Femur (tissue), 1 donor: ENCODE measurements around the gene NGFR.
A peak's percentile ranks its signal among the peaks of the same experiment; 100 is the strongest.

Experiments
- DNase-seq: peaks from one replicate; pipeline ENCODE4 v3.0.0-alpha.2; 2017

The NGFR gene

GRCh38 chr17:49469831-49470810, 25.0 kb upstream of the NGFR start:
- DNase-seq = peak; percentile 47

DNA sequence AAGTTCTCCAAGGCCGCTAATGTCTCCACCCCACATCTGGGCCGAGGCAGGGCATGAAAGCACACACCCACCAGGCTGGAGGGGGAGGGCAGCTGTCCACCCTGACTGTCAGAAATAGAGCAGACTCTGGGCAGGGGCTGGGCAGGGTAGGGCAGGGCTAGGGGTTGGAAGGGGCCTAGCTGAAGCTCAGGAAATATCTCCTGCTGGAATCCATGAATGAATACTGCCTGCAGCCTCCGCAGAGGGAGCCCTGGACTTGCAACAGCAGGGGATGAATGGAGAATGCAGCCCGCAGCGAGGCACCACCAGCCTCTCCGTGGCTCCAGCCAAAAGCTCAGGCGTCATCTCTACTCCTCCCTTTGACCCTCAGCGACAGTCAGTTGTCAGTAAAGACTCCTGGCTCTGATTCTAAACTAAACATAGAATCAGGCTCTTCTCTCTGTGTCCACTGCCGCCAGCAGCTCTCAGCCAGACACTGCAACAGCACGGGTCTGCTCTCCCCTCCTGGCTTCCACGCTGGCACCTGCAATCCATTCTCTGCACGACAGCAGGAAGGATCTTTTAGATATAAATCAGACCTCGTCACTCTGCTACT, 23.9 kb upstream of the NGFR start:
- peak; percentile 72 for DNase-seq

- no peak for DNase-seq
Observed at GRCh38 chr17:49471769-49472168, 23.3 kb upstream of the NGFR start.

DNA sequence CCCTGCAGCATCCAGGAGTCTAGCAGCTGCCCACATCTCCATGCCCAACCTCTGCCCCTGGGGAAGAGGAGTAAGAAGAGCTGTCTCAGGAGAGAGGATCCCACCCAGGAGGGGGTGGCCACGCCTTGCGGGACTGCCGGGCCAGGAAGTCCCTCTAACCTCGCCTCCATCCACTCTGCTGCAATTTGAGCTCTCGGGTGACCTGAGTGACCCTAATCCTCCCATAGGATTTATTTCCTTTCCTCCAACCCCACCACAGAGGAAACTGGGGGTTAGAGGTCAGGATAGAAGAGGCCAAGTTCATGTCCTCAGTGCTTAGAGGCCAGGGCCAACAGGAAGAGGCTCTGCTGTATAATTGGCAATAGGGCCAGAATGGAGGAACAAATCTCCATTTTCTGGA, 22.6 kb upstream of the NGFR start:
- DNase-seq = no peak

DNA sequence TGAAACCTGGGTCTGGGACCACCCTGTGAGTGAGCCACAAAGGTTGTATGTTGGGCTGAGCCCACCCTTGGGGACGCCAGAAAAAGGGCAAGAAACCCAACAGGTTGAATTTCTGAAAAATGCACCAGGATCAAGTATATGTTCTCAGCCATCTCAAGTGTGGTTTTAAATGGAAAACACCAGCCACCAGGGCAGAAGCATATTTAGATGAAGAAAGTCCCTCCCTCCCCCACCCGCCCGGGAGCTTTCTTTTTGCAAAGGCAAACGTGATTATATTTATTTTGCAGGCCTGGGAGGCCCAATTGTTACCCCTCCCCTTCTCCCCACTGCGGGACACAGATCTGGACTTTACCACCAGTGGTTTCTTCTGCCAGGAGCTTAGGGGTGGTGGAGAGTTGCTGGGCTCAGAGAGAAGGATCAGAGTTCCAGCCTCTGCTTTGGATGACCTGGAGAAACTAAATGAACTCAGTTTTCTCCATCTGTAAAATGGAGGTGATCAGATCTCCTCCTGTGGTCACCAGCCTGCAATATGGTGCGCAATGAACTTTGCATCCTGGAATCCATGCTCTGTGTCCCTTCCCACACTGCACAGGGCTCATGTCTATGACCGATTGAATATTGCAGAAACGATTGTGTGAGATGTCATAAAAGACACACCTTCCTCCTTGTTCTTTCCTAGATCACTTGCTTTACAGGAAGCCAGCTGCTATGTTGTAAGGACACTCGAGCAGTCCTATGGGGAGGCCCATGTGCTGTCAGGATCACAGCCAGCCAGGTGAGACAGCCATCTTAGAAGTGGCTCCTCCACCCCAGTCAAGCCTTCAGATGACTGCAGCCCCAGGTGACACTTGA, 21.0 kb upstream of the NGFR start:
- no peak for DNase-seq

GRCh38 chr17:49477709-49478108, 17.4 kb upstream of the NGFR start:
- DNase-seq = no peak

DNA sequence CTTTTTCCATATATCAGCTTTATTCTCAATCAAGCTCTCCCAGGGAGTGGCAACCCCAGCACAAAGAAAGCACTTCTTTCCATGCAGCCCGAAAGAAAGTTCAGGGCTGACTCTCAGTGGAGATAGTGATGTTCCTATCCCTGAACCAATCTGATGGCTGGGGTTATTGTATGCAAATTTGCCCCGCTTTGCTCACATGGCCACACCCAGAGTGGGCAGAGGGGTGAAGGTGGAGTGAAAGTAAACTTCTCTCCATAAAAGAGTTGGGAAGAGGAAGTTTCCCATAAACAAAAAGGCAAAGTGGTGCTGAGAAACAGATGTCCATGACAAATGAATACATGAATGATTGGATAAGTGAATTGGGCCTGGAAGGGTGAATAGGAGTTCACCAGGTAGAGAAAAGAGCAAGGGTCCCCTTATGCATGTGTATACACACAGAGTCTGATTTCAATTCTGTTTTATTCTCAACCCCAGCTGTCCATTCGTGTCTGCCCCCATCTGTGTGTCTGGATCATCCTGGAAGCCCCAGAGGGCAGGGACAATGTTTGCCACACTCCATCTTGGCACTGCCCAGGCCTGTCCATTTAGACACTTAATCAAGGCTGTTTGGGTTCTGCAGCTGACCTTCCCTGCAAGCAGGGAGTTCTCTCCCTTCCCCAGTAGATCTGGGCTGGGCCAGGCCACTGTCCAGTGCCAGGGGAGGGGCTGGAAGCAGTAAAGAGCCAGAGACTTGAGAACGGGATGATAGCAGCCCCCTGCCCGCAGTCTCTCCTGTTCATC, 14.1 kb upstream of the NGFR start:
- DNase-seq = no peak

DNA sequence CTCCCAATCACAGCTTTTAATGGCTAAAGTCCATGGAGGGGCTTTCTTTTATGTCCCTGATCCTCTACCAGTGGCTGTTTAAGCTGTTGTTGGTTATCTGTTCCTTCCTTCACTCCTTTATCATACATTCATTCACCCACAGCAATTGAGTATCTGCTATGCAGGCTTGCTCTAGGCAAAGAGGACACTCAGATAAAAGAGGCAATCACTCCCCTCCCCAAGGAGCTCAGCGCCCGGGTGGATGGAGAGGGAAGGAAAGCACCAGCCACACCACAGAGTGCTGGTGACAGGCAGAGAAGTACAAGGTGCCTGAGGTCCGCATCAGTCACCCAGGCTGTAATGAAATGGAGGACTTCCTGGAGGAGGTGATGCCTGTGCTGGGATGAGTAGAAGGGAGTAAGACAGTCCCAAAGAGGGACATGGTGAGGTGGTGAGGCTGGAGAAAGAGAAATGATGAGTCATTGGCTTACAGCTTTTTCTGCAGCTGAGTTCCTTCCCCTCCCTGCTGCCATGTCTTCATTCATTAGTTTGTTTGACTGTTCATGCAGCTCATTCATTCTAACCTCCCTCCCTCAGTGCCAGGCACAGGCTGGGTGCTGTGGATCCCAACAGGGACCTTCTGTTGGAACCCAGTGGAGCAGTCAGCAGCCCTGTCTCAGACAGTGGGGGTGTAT, 12.8 kb upstream of the NGFR start:
- DNase-seq = no peak

- no peak for DNase-seq
Observed at GRCh38 chr17:49483599-49484509, 11.2 kb upstream of the NGFR start.

DNA sequence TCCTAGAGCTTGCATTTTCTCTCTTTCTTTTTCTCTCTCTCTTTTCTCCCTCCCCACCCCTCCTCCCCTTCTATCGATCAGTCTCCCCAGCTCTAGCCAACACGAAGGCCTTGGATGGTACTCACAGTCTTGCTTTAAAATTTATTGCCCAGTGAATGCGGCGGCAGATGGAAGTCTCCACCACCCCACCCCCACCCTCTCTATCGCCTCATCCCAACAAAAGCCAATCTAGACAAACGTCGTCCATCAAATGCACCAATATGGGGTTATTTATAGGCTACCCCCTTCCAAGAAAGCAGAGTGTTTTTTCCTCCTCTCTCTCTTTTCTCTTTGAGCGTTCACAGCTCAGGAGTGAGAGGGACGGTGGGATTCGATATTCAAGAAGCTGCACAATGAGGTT, 10.5 kb upstream of the NGFR start:
- no peak for DNase-seq

GRCh38 chr17:49486012-49486641, 9.0 kb upstream of the NGFR start:
- peak; percentile 74 for DNase-seq

- DNase-seq = no peak
Observed at GRCh38 chr17:49487183-49487582, 7.9 kb upstream of the NGFR start.

- no peak for DNase-seq
Observed at GRCh38 chr17:49488612-49489011, 6.5 kb upstream of the NGFR start.

DNA sequence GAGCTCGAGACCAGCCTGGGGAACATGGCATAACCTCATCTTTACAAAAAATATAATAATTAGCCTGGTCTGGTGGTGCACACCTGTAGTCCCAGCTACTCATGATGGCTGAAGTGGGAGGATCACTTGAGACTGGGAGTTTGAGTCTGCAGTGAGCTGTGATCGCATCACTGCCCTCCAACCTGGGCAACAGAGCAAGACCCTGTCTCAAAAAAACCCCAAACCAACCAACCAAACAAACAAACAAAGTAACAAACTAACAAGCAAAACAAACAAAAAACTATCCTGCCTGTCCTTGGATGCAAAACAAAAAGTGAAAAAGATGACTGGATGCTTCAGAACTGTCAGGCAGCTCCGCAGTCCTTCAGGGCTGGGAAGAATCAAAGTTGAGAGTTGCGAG, 5.7 kb upstream of the NGFR start:
- no peak for DNase-seq

GRCh38 chr17:49490276-49490675, 4.8 kb upstream of the NGFR start:
- DNase-seq = no peak

GRCh38 chr17:49491192-49491769, 3.8 kb upstream of the NGFR start:
- DNase-seq = no peak

- no peak for DNase-seq
Observed at GRCh38 chr17:49494399-49494985, 601 bp upstream of the NGFR start.

GRCh38 chr17:49495842-49496182, 719 bp downstream of the NGFR start:
- peak; percentile 32 for DNase-seq

DNA sequence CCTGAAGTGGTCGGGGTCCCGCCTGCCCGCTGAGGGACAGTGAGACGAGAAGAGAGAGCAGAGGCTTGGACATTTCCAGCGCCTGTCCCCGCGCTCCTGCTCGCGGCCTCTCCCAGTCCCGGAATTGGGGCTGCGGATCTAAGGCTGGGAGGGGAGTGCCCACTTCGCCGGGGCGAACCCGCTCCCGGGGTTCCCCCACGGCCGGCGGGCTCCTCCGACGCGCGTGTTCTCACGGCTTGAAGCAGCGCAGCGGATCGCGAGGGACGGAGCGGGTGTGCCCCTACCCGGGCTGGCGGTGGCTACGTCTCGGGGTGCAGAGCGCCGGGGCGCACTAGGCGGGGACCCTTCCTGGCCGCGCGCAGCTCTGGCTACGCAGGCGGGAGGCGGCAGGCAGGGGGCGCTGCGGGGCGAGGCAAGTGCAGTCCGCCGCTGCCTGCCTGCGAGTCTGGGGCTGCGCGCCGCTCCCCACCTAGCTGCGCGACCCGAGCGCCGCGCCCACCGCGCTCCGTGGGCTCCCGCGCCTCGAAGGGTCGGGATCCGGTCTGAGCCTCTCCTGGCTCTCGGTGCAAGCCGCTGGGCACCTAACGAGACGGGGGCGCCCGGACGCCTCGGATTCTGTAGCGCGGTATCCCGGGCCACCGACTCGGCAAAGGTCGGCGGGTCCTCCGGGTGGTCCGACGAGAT, 1.2 kb downstream of the NGFR start:
- DNase-seq = peak; percentile 82
